Spleen (tissue), 7 donors: ENCODE measurements around the gene SCP2.

ENCODE experiments used
- CTCF ChIP-seq, 11 experiments: fragments of 200-600 bp in 7 of 11; fragments of 450-650 bp in 4 of 11; sonication (generic) in 4 of 11; IDR thresholded peaks in 8 of 11; conservative IDR thresholded peaks in 3 of 11; 1 replicate in 7 of 11; 2 replicates in 4 of 11; pipeline versions ENCODE4 v1.4.0 to v1.8.0; 2016 to 2021; ENCODE audit warnings: antibody characterized with exemption in 11 of 11, inconsistent platforms in 4 of 11, mild to moderate bottlenecking in 1 of 11
- POLR2A ChIP-seq, 3 donors: fragments of 450-650 bp; IDR thresholded peaks; one replicate each; pipeline ENCODE4 v1.5.1; 2017; ENCODE audit warnings: antibody characterized with exemption in 3 of 3, mild to moderate bottlenecking in 1 of 3
- POLR2AphosphoS5 ChIP-seq, 3 donors: sonication (generic); formaldehyde crosslinking; IDR thresholded peaks; one replicate each; pipeline ENCODE4 v1.5.1; 2017; ENCODE audit warnings: antibody characterized with exemption in 3 of 3
- donor health status: DM: no; HTN: no; CAD: no; lungs with moderate emphysema.
- donor health status: DM: no; HTN: no; CAD: no.
- donor health status: DM: no; HTN: no; CAD: no.

- no peak for TF ChIP-seq CTCF (IDR thresholded peaks at IDR 0.05 in 8 of 11, conservative IDR thresholded peaks at IDR 0.05 in 3 of 11)
- TF ChIP-seq POLR2A (IDR thresholded peaks at IDR 0.05) = no peak
- TF ChIP-seq POLR2AphosphoS5 (IDR thresholded peaks at IDR 0.05) = no peak
Observed at GRCh38 chr1:52919723-52920483, 7.2 kb upstream of the SCP2 start.
